Natural killer cell treated with Interleukin-12 subunit alpha and Interleukin-12 subunit beta and Interleukin-15 and Interleukin-18, amount 100 ng/mL, for 72 hours (primary cell): Measurements from ENCODE around the gene UNC119B. TPM values are rescaled to one million over a fixed set of nuclear protein-coding genes. Genes with fewer than 3 reads are reported as not detected.
"Not testable (repeated sequence)": the region's sequence is repeated elsewhere in the genome, so short reads cannot be mapped to it uniquely, and the experiment has no call there.

Experiments
- ATAC-seq, 2 donors: fragments of 150-1000 bp; cut with Tn5 transposase in 1 of 2; sonication (Bioruptor Pico), chemical (Tn5 transposase) in 1 of 2; 2 replicates each; pipeline ENCODE4 v1.10.0; 2021
- DNase-seq: peaks from one replicate; pipeline ENCODE4 v3.0.0; 2022; ENCODE audit warnings: low spot score
- H3K27ac Mint-ChIP-seq, 2 donors: 1 replicate in 1 of 2; 2 replicates in 1 of 2; pipeline ENCODE4 v1.8.0; 2022; ENCODE audit warnings: mixed read lengths in 2 of 2, mild to moderate bottlenecking in 1 of 2, moderate library complexity in 1 of 2
- H3K27me3 Mint-ChIP-seq, 2 donors: 1 replicate in 1 of 2; 2 replicates in 1 of 2; pipeline ENCODE4 v1.8.0; 2022; ENCODE audit warnings: mixed read lengths in 2 of 2
- H3K36me3 Mint-ChIP-seq: one replicate; pipeline ENCODE4 v1.8.0; 2022; ENCODE audit warnings: mixed read lengths
- H3K4me1 Mint-ChIP-seq, 2 donors: 1 replicate in 1 of 2; 2 replicates in 1 of 2; pipeline ENCODE4 v1.8.0; 2022; ENCODE audit warnings: low read depth in 2 of 2, mixed read lengths in 2 of 2, mild to moderate bottlenecking in 1 of 2
- H3K4me3 Mint-ChIP-seq: one replicate; pipeline ENCODE4 v1.8.0; 2022; ENCODE audit warnings: mixed read lengths
- H3K9me3 Mint-ChIP-seq: 2 replicates; pipeline ENCODE4 v1.8.0; 2022; ENCODE audit warnings: mixed read lengths
- total RNA-seq, 2 donors: library from RNA; stranded (reverse); gene quantifications; one replicate each; pipeline ENCODE4 v1.2.3, GENCODE V29; 2022

Gene UNC119B
- total RNA-seq, result 10 to 100 TPM; 15.6 to 28.1 TPM

DNA sequence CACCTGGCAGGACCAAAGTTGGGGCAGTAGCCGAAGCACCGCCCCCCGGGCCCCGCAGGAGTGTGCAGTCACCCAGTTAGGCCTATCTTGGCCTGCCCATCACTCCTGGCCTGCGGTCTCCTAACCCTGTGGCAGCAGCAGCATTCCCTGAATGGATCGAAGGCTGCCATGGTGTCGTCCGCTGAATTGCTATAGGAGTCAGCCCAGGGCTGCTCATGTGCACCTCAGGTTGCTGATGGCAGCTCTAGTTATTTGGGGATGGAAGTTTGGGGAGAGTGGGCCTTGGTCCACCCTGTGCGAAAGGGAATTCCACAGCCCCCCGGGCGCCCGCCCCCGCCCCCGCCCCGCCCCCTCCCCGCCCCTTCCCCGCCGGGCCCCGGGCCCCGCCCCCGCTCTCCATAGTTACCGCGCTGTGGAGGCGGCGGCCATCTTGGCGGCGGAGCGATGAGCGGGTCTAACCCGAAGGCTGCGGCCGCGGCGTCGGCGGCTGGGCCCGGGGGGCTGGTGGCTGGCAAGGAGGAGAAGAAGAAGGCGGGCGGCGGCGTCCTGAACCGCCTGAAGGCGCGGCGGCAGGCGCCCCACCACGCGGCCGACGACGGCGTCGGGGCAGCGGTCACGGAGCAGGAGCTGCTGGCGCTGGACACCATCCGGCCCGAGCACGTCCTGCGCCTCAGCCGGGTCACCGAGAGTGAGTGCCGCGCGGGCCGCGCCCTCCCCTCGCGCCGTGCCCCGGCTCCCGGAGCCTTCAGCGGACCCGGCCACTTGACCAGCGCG lies at the start of gene UNC119B:
Gene UNC119B (plus strand): TSS at position 428 of the 774 bp plus-strand sequence. CDS start 17 bp downstream, at position 445.
- peak; percentile 77 for DNase-seq
- no peaks in the 10 kb centered on the region for H3K27me3 Mint-ChIP-seq
- H3K36me3 Mint-ChIP-seq, result no peaks in the 10 kb centered on the region
- H3K9me3 Mint-ChIP-seq, result no peaks in the 10 kb centered on the region
- peaks cover 25% of the 10 kb centered on the region in 2 donors for H3K4me1 Mint-ChIP-seq
- peak within 1 kb of the TSS; percentile 94 for H3K4me3 Mint-ChIP-seq
- H3K27ac Mint-ChIP-seq, result peak within 1 kb of the TSS; percentile 80 to 86
- ATAC-seq, result peak; percentile 90 to 95

DNA sequence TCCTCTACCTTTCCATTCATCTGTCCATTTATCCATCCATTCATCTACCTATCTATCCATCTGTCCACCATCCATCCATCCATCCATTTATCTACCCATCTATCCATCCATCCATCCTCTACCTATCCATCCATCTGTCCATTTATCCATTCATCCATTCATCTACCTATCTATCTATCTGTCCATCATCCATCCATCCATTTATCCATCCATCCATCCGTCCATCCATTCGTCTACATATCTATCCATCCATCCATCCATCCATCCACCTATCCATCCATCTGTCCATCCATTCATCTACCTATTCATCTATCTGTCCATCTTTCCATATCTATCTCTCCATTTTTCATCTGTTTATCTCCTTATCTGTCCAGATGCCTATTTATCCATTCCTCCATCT lies 48.8 kb upstream of the UNC119B start:
- no peak for ATAC-seq
- DNase-seq, result no peak
- no peaks in the 10 kb centered on the region for H3K36me3 Mint-ChIP-seq

DNA sequence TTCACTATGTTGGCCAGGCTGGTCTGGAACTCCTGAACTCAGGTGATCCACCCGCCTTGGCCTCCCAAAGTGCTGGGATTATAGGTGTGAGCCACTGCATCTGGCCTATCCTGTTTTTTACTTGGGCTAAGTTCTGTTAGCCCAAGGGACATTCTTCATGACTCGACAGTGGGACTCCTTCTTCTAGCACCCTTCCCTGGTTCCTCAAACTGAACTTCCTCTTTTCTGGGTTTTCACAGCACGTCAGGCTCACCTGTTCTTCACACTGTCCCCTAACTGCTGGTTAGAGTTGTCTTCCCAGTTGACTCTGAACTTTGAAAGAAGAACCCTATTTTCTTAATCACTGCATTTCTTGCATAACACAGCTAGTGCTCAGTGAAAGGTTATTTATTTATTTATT lies 47.4 kb upstream of the UNC119B start:
- Mint-ChIP-seq H3K4me1 (no peaks in the 10 kb centered on the region), H3K36me3 (no peaks in the 10 kb centered on the region), H3K27ac (no peak overlapping the region), H3K4me3 (no peak overlapping the region), H3K27me3 (peaks cover 8 to 14% of the 10 kb centered on the region in 2 donors), H3K9me3 (no peaks in the 10 kb centered on the region)
- no peak for DNase-seq
- ATAC-seq, result no peak

More for the DNA sequence above, 48.8 kb upstream of the UNC119B start:
- no peak overlapping the region for H3K4me3 Mint-ChIP-seq
- peaks cover 8 to 11% of the 10 kb centered on the region in 2 donors for H3K27me3 Mint-ChIP-seq
- no peak overlapping the region for H3K27ac Mint-ChIP-seq
- no peaks in the 10 kb centered on the region for H3K9me3 Mint-ChIP-seq
- no peaks in the 10 kb centered on the region for H3K4me1 Mint-ChIP-seq

DNA sequence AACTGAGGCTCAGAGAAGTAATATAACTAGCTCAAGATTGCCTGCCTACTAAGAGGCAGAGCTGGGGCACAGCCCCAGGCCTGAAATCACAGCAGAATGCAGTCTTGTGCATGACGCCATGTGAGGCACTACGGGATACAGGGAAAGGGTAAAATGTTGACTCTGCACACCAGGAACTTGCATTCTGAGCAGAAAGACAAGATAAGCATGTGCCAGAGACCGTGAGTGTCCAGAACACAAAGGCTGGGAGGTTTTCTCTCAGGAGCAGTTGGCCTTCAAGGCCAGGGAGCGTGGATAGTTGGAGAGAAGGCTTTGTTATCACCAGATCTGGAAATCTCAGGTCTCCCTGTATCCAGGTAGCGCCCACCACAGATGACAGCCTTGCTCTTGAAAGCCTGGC lies 46.5 kb upstream of the UNC119B start:
- no peak for DNase-seq
- H3K27me3 Mint-ChIP-seq, result peaks cover 8 to 18% of the 10 kb centered on the region in 2 donors
- H3K4me1 Mint-ChIP-seq, result no peaks in the 10 kb centered on the region
- H3K36me3 Mint-ChIP-seq, result no peaks in the 10 kb centered on the region
- H3K4me3 Mint-ChIP-seq, result no peak overlapping the region
- no peak for ATAC-seq
- H3K27ac Mint-ChIP-seq, result no peak overlapping the region
- no peaks in the 10 kb centered on the region for H3K9me3 Mint-ChIP-seq

DNA sequence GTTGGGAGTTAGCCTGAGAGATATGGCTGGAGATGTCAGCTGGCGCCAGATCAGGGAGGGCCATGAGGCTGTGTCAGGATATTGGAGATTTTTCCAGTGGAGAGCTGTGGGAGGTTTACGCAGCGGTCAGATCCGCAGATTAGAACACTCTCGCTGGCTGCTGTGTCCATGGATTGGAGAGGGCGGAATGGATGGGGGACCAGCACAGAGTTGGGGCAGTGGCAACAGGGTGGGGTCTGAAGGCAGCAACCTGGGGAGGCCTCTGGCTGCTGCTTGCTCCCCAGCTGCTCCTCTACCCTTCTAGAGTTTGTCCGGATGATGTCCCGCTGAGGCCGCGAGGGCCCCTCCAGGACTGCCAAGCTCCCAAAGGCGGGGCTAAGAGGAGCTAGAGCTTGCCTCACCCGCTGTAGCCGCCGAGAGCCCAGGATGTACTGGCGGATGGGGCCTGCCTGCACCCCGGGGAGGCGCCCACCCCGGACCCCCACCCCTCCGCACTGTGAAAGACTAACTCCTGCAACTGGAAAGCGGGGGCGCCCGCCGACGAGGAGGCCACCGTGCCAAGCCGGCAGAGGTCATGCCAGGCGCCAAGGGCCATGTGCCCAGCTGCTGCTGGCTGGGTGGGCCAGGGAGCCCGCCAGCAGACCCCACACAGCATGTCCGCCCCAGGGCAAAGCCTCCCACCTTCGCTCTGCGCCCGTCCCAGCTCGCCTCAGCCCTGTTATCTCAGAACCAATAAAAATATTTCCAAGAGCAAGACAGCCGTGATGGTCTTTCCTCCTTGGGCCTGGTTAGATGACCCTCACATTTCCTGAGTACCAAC lies 43.5 kb upstream of the UNC119B start:
- H3K27ac Mint-ChIP-seq, result no peak overlapping the region
- DNase-seq (no peak), ATAC-seq (peak; percentile 14 to 26)
- peaks cover 0 to 19% of the 10 kb centered on the region in 2 donors for H3K27me3 Mint-ChIP-seq
- no peaks in the 10 kb centered on the region for H3K9me3 Mint-ChIP-seq
- H3K4me3 Mint-ChIP-seq, result no peak overlapping the region
- H3K36me3 Mint-ChIP-seq, result no peaks in the 10 kb centered on the region
- no peaks in the 10 kb centered on the region for H3K4me1 Mint-ChIP-seq

DNA sequence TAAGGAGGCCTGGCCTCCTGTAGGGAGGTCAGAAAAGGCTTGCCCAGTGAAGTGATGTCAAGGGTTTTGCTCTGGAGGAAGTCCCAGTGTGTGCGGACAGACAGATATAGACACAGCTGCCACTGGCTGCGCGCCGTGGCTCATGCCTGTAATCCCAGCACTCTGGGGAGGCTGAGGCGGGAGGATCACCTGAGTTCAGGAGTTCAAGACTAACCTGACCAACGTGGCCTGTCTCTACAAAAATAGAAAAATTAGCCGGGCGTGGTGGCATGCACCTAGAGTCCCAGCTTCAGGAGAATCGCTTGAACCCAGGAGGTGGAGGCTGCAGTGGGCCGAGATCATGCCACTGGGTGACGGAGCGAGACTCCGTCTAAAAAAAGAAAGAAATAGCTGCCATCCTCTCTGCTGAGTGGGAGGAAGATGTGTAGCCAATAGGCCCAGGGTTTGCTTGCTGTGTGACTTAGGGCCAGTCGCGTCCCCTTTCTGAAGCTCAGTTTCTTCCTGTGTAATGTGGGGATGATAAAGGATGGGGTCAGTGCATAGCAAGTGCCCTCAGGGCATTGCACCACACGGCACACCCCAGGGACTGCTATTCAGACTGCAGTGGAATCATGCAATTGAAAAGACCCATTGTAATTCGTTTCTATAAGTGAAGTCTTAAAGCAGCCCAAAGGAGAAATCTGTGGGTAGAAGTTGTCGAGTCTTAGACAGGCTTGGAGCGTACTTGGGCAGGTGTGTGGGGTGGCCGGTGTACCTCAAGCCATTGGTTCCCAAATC lies 42.0 kb upstream of the UNC119B start:
- H3K27ac Mint-ChIP-seq, result no peak overlapping the region

DNA sequence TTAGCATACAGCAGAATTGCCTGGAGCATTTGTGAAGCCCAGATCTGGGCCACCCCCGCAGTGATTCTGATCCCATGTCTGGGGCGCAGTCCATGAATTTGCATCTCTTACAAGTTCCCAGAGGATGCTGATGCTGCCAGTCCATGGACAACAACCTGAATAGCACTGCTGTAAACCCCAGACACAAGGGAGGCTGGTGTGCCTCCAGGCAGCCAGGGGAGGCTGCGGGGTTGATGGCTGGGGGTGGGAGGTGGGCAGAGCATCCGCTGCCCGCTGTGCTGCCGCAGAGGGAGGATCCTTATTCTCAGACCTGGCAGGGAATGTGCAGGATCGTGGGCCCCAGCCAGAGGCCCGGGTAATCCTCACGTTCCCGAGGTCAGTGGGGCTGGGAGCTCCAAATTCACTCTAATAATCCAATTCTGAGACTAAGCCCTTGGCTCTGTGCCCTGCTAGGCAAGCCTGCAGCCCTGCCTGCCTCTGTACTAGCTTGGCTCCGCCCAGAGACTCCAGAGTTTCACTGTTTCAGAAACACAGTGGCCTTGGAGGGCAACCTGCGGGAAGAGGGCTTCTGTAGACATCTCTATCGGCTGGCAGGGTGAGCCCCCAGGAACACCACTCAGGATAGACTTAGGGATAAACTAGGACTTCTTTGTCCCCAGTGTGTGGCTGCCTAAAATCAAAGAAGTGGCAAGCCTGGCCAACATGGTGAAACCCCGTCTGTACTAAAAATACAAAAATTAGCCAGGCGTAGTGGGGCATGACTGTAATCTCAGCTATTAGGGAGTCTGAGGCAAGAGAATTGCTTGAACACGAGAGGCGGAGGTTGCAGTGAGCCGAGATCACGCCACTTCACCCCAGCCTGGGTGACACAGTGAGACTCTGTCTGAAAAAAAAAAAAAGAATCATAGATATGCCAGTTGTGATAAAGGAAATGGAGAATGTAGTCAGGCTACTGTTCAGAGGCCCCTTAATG lies 41.1 kb upstream of the UNC119B start:
- Mint-ChIP-seq H3K27ac (no peak overlapping the region), H3K36me3 (no peaks in the 10 kb centered on the region), H3K27me3 (peaks cover 0 to 15% of the 10 kb centered on the region in 2 donors), H3K4me3 (no peak overlapping the region), H3K4me1 (no peaks in the 10 kb centered on the region), H3K9me3 (no peaks in the 10 kb centered on the region)
- ATAC-seq (no peak), DNase-seq (no peak)

More for the DNA sequence above, 42.0 kb upstream of the UNC119B start:
- Mint-ChIP-seq H3K27me3 (peaks cover 0 to 19% of the 10 kb centered on the region in 2 donors), H3K36me3 (no peaks in the 10 kb centered on the region), H3K9me3 (no peaks in the 10 kb centered on the region), H3K4me3 (no peak overlapping the region), H3K4me1 (no peaks in the 10 kb centered on the region)
- ATAC-seq, result no peak
- DNase-seq, result no peak

DNA sequence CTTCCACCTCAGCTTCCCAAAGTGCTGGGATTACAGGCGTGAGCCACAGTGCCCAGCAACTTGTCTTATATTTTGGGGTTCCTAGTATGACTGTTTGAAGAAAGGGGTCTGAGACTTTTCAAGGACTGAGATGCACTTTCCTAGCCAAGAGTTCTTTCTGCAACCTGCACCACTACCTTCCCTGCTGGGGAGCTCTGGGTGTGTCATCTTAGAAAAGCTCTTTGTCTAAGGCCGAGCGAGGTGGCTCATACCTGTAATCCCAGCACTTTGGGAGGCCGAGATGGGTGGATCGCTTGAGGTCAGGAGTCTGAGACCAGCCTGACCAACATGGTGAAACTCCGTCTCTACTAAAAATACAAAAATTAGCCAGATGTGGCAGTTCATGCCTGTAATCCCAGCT lies 40.0 kb upstream of the UNC119B start:
- H3K4me1 Mint-ChIP-seq, DNase-seq: not testable (repeated sequence)

DNA sequence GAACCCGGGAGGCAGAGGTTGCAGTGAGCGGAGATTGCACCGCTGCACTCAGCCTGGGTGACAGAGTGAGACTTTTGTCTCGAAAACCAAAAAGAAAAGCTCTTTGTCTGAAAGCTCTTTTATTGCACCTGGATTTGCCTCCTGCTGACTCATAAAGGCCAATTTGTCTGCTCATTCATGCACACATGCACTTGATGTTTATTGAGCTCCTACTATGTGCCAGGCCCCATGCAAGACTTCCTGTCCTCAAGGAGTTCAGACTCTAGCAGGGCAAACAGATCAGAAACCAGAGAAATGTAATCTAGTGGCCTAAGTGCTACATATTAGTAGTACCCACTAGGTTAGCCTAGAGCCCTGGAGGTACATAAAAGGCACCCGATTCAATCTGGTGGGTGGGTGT lies 39.6 kb upstream of the UNC119B start:
- no peaks in the 10 kb centered on the region for H3K9me3 Mint-ChIP-seq
- no peak overlapping the region for H3K4me3 Mint-ChIP-seq
- H3K27me3 Mint-ChIP-seq, result peaks cover 0 to 19% of the 10 kb centered on the region in 2 donors
- no peak for DNase-seq
- no peak for ATAC-seq
- no peaks in the 10 kb centered on the region for H3K4me1 Mint-ChIP-seq
- no peak overlapping the region for H3K27ac Mint-ChIP-seq
- no peaks in the 10 kb centered on the region for H3K36me3 Mint-ChIP-seq

More for the DNA sequence above, 40.0 kb upstream of the UNC119B start:
- not testable (repeated sequence) for H3K9me3 Mint-ChIP-seq, H3K4me3 Mint-ChIP-seq, ATAC-seq, H3K27ac Mint-ChIP-seq, H3K36me3 Mint-ChIP-seq
- H3K27me3 Mint-ChIP-seq, result peaks cover 0 to 18% of the 10 kb centered on the region in 2 donors

DNA sequence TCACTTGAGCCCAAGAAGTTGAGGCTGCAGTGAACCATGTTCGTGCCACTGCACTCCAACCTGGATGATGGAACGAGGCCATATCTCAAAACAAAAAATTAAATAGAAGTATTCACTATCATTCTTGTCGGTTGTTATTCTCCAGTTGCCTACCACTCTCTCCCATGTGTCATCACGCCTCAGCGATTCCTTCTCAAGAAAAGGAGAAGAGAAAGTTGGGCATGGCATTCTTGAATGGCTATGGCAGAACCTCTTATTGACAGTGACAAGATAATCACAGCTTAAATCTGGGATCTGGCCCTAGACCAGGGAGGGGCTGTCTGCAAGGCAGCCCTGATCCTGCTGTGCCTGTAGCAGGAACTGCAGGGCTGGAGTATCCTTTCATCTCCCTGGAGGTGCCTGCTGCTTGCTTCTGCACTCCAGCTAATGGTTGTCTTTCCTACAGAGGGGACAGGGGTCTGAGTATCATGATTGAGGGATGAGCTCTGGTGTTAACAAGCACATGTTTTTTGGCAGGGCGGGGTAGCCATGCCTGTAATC lies 36.1 kb upstream of the UNC119B start:
- DNase-seq (no peak), ATAC-seq (no peak)
- Mint-ChIP-seq H3K4me3 (no peak overlapping the region), H3K9me3 (no peaks in the 10 kb centered on the region), H3K36me3 (no peaks in the 10 kb centered on the region), H3K27ac (no peak overlapping the region), H3K27me3 (peaks cover 0 to 11% of the 10 kb centered on the region in 2 donors), H3K4me1 (peaks cover 0 to 5% of the 10 kb centered on the region in 2 donors)

DNA sequence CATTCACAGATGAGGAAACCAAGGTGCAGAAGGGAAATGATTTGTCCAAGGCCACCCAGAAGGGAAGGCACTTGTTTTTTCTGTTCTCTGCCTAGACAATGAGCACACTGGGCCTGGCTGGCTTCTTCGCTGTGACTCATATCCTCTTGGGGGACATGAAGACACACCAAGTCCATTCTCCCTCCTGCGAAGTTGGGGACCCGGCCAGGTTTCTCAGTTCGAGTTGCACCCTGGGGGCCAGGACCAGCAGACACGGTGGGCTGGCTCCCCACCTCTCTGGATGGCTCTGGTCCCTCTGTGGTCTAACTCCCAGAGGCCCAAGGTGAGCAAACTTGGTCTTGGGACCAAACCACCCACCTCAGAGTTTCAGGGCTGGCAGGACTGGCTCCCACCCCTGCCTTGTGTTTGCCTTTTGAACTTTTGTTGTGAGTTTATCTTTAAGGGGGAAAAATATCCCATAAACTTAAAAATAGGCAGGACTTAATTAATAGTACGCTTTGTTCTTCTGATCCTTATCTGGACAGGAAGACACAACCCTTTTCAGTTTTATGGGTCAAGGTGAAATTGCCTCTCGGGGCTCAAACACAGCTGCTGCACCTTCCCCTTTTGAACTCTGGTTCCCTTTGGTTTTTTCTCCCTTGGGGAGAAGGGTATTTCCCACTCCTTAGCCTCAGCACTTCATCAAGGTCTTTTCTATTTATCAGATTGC lies 32.3 kb upstream of the UNC119B start:
- Mint-ChIP-seq H3K36me3 (no peaks in the 10 kb centered on the region), H3K4me1 (peaks cover 0 to 5% of the 10 kb centered on the region in 2 donors), H3K9me3 (no peaks in the 10 kb centered on the region), H3K4me3 (no peak overlapping the region), H3K27ac (peak overlapping the region in 1 of 2 donors; percentile 44), H3K27me3 (peaks cover 0 to 7% of the 10 kb centered on the region in 2 donors)
- no peak for DNase-seq
- peak; percentile 78 to 90 for ATAC-seq

DNA sequence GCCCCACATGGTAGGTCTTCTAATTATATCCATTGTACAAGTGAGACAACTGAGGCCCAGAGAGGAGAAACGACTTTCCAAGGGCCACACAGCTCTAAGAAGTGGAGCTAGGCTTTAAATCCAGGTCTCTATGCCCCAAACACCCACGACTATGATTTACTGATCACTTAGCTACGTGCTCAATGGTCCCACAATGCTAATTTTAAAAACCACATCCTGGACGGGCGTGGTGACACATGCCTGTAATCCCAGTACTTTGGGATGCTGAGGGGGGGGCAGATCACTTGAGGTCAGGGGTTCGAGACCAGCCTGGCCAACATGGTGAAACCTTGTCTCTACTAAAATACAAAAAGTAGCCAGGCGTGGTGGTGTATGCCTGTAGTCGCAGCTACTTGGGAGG lies 31.7 kb upstream of the UNC119B start:
- DNase-seq (no peak), ATAC-seq (no peak)
- Mint-ChIP-seq H3K27me3 (peaks cover 0 to 7% of the 10 kb centered on the region in 2 donors), H3K4me3 (peak overlapping the region; percentile 25), H3K27ac (no peak overlapping the region), H3K36me3 (no peaks in the 10 kb centered on the region), H3K9me3 (no peaks in the 10 kb centered on the region), H3K4me1 (peaks cover 0 to 5% of the 10 kb centered on the region in 2 donors)
